Psoas muscle (tissue), 8 donors: ENCODE results near the gene SLC43A3. TPM values are rescaled to one million over a fixed set of nuclear protein-coding genes. Genes with fewer than 3 reads are reported as not detected.

Source experiments
- ATAC-seq, 4 donors: fragments of 200-7000 bp; cut with Tn5 transposase; one replicate each; pipeline ENCODE4 v1.9.1; 2020; ENCODE audit warnings: moderate library complexity in 3 of 4, mild to moderate bottlenecking in 2 of 4
- DNase-seq, 2 donors: peaks; one replicate each; pipeline ENCODE4 v3.0.0-alpha.2; 2020
- H3K27ac ChIP-seq: fragments of 200-600 bp; one replicate; pipeline ENCODE4 v1.8.0; 2022
- H3K27me3 ChIP-seq, 3 donors: fragments of 200-600 bp in 1 of 3; one replicate each; pipeline versions ENCODE4 v1.6.1 to v1.8.0; 2013 to 2022; ENCODE audit warnings: low read length in 2 of 3, mild to moderate bottlenecking in 2 of 3, moderate library complexity in 1 of 3; ENCODE audit not compliant: insufficient read depth in 3 of 3
- H3K36me3 ChIP-seq, 2 donors: fragments of 200-600 bp in 1 of 2; one replicate each; pipeline versions ENCODE4 v1.6.1 to v1.8.0; 2013 to 2022; ENCODE audit warnings: low read depth in 1 of 2, mild to moderate bottlenecking in 1 of 2, moderate library complexity in 1 of 2; ENCODE audit not compliant: insufficient read depth in 1 of 2
- H3K4me1 ChIP-seq: fragments of 200-600 bp; one replicate; pipeline ENCODE4 v1.8.0; 2022
- H3K4me3 ChIP-seq: fragments of 200-600 bp; one replicate; pipeline ENCODE4 v1.8.0; 2022; ENCODE audit warnings: mild to moderate bottlenecking
- H3K9me3 ChIP-seq: fragments of 200-600 bp; one replicate; pipeline ENCODE4 v1.8.0; 2022
- WGBS, 3 donors: extraction: QIAGEN DNeasy Blood & Tissue Kit; methylation state at CpG; one replicate each; pipeline versions ENCODE4 v1.1.6 to v1.1.7; 2013; 5-methylcytosine and 5-hydroxymethylcytosine counted together
- intact Hi-C, 2 donors: fragments of 100-400 bp; cut with DNase I; formaldehyde crosslinking; loops; one replicate each; pipeline versions ENCODE4 v1.11.0 to v1.14.2; 2022
- polyA plus RNA-seq, 3 donors: library from polyadenylated mRNA; stranded (reverse); fragments of 200-250 nt; gene quantifications; one replicate each; pipeline ENCODE4 v1.2.3, GENCODE V29; 2013
- total RNA-seq, 4 donors: library from RNA; stranded (reverse); fragmentation: NEBNext Ultra II Directional in 2 of 4; extraction: Animal tissue kit (Norgen Biotek cat#: 25700) in 2 of 4; gene quantifications; one replicate each; pipeline versions ENCODE4 v1.2.1 to v1.2.4, GENCODE V29; 2021 to 2023
- TF ChIP-seq, protein P1 (sequence below): fragments of 200-600 bp; IDR thresholded peaks from one replicate; pipeline ENCODE4 v1.8.0; 2022; ENCODE audit warnings: antibody characterized with exemption
- donor health status: healthy with polysubstance abuse.
- donor health status: DM: no; HTN: no; CAD: no; lungs with moderate emphysema.
- donor health status: Bipolar disorder and iron deficiency.
- donor health status: healthy.
- donor health status: DM: yes; HTN: yes; CAD: no.
- donor health status: DM: no; HTN: no; CAD: no.
- donor health status: DM: no; HTN: no; CAD: no.
- donor health status: DM: yes; HTN: yes; CAD: no.

The SLC43A3 gene
- total and polyA plus RNA-seq, 7 donors: 5.8 to 18.8 (median 14.7) TPM

DNA sequence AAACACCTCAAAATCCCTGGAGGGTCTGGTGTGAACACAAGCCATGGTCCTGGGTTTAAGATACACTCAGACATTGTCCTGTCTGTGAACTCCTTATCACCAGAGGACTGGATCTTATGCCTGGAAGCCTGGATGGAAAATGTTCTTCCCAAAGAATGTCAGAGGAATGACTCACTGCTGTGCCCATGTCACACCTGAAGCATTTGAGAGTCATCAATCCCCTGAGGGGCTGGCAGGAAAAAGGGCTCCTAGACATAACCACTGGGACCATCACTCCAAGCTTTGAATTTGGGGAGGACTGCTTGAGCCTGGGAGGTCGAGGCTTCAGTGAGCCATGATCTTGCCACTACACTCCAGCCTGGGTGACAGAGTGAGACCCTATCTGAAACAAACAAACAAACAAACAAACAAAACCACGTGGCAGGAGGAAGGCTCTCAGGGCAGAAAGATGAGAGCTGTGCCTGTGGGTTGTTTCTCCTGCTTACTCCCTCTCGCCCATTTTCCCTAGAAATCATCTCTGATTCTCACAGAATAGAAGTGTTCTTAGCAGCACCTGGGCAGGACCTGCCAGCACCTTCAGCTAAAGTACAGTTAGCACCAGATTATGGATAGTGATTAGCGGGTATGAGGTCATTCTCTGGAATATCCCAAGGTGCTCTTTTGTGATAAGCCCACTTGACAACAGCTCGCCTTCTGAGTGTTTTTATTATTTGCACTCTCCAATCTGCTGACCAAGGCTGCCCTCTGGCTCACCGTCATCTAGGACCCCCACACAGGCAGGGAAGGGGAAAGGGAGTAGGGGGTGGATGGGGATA is 24.5 kb downstream of the SLC43A3 start:
- ATAC-seq: no peak
- no peak for DNase-seq
- H3K27me3 ChIP-seq: peaks cover 0 to 2% (median 0%) of the 10 kb centered on the region in 3 donors
- 63 to 69% (median 67%) methylated on average over 6 of the region's 6 CpGs for WGBS, 3 donors
- TF ChIP-seq, protein P1, sequence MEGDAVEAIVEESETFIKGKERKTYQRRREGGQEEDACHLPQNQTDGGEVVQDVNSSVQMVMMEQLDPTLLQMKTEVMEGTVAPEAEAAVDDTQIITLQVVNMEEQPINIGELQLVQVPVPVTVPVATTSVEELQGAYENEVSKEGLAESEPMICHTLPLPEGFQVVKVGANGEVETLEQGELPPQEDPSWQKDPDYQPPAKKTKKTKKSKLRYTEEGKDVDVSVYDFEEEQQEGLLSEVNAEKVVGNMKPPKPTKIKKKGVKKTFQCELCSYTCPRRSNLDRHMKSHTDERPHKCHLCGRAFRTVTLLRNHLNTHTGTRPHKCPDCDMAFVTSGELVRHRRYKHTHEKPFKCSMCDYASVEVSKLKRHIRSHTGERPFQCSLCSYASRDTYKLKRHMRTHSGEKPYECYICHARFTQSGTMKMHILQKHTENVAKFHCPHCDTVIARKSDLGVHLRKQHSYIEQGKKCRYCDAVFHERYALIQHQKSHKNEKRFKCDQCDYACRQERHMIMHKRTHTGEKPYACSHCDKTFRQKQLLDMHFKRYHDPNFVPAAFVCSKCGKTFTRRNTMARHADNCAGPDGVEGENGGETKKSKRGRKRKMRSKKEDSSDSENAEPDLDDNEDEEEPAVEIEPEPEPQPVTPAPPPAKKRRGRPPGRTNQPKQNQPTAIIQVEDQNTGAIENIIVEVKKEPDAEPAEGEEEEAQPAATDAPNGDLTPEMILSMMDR: no peak
- intact Hi-C loops: no loop called here
- H3K27ac ChIP-seq: no peak overlapping the region
- no peaks in the 10 kb centered on the region for H3K9me3 ChIP-seq
- H3K36me3 ChIP-seq: no peaks in the 10 kb centered on the region
- peaks cover 3% of the 10 kb centered on the region for H3K4me1 ChIP-seq
- H3K4me3 ChIP-seq: no peak overlapping the region

DNA sequence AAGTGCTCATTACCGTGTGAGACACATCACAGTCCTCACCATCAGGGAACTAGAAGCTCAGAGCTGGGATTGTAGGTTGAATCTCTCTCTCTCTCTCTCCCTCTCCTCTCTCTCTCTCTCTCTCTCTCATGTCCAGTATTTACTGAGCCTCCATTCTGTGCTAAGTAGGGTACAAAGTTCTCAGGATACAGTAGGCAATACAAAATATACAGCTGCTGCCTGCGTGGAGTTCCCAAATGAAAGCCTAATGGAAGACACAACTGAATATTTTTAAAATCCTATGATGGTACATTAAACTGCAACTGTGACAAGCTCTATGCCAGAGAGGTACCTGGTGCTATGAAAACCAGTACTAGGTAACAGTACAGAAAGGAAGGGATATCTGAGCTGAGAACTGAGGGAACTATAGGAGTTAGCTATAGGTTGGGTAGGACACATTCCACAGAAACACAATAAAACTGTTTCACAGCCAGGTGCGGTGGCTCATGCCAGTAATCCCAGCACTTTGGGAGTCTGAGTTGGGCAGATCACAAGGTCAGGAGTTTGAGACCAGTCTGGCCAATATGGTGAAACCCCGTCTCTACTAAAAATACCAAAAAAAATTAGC is 26.8 kb downstream of the SLC43A3 start:
- H3K4me1 ChIP-seq: no peaks in the 10 kb centered on the region
- 73 to 86% (median 75%) methylated on average over 4 of the region's 4 CpGs for WGBS, 3 donors
- H3K27me3 ChIP-seq: peaks cover 0 to 5% (median 0%) of the 10 kb centered on the region in 3 donors
- no peaks in the 10 kb centered on the region for H3K9me3 ChIP-seq
- intact Hi-C loops: no loop called here
- no peak overlapping the region for H3K27ac ChIP-seq
- ATAC-seq: no peak
- no peaks in the 10 kb centered on the region for H3K36me3 ChIP-seq
- TF ChIP-seq, protein P1: no peak
- H3K4me3 ChIP-seq: no peak overlapping the region
- DNase-seq: no peak

DNA sequence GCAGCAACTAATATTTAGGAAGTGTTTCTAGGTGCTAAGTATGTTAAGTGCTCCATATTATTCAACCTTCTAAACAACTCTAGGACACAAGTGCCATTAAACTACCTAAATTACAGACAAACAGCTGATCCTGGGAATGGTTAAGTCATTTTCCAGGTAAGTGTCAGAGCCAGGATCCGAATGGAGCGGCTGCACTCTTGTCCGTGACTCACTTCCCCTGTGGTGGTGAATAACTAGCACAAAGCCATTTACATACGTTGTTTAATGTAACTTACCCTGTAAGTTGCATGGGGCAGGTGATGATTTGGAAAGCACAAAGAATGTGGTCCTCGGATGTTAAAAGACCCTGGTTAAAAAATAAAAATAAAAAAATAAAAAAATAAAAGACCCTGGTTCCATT is 27.7 kb downstream of the SLC43A3 start:
- Histone ChIP-seq H3K4me1 (no peaks in the 10 kb centered on the region), H3K9me3 (no peaks in the 10 kb centered on the region), H3K27ac (no peak overlapping the region), H3K4me3 (no peak overlapping the region), H3K27me3 (peaks cover 0 to 5% (median 0%) of the 10 kb centered on the region in 3 donors), H3K36me3 (no peaks in the 10 kb centered on the region)
- ATAC-seq (no peak), DNase-seq (no peak)
- 66 to 74% (median 69%) methylated on average over 5 of the region's 5 CpGs for WGBS, 3 donors
- TF ChIP-seq, protein P1: no peak
- intact Hi-C loops: no loop called here

DNA sequence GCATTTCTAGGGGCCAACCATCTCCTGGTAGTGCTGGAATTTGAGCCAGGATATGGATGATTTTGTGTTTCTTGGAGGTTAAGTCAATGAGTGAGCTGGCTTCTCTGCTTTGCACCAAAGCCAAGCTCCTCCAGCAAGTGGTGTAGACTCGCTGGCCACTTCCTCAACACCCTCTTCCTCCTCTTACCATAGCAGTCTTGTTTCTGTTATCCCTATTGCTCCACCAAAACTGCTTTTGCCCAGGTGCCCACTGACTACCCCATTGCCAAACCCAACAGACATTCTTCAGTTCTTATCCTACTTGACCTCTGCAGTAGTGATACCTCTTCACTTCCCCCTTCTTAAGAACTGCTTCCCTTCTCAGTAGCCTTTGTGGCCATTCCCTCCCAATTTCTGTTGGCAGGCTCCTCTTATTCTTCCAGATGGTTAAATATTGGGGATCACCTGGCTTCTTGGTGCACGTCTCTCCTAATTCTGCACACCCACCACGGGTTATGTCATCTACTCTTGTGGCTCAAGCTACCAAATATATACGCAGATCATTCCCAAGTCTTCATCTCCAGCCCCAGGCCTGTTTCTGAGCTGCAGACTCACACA is 29.4 kb downstream of the SLC43A3 start:
- no peaks in the 10 kb centered on the region for H3K9me3 ChIP-seq
- WGBS, 3 donors: 78 to 82% (median 80%) methylated on average over 4 of the region's 4 CpGs
- ATAC-seq: no peak
- H3K27ac ChIP-seq: no peak overlapping the region
- no peaks in the 10 kb centered on the region for H3K4me1 ChIP-seq
- H3K36me3 ChIP-seq: no peaks in the 10 kb centered on the region
- DNase-seq: no peak
- TF ChIP-seq, protein P1: no peak
- intact Hi-C loops: no loop called here
- H3K27me3 ChIP-seq: peaks cover 0 to 5% (median 0%) of the 10 kb centered on the region in 3 donors
- H3K4me3 ChIP-seq: no peak overlapping the region
